Stimulated activated CD4-positive, alpha-beta T cell treated with anti-CD3 and anti-CD28 coated beads, Interleukin-12 subunit alpha, Interleukin-12 subunit beta, amount 100 ng/mL, for 24 hours (primary cell): ENCODE data around the gene UBE2L3.
"Not testable (repeated sequence)": the region's sequence is repeated elsewhere in the genome, so short reads cannot be mapped to it uniquely, and the experiment has no call there.

ENCODE experiments used
- DNase-seq, 2 experiments: peaks; one replicate each; pipeline ENCODE4 v3.0.0-alpha.2; 2020; ENCODE audit warnings: low read depth in 2 of 2

The UBE2L3 gene

GRCh38 chr22:21642584-21643448 is 75.3 kb downstream of the UBE2L3 start:
- DNase-seq, result peak in 1 of 2 experiments; percentile 64

GRCh38 chr22:21643533-21644357 is 76.2 kb downstream of the UBE2L3 start:
- no peak for DNase-seq

GRCh38 chr22:21645513-21645912 is 78.0 kb downstream of the UBE2L3 start:
- not testable (repeated sequence) for DNase-seq

- peak in 1 of 2 experiments; percentile 75 for DNase-seq
These were observed 79.4 kb downstream of the UBE2L3 start for GRCh38 chr22:21646608-21647590.

DNA sequence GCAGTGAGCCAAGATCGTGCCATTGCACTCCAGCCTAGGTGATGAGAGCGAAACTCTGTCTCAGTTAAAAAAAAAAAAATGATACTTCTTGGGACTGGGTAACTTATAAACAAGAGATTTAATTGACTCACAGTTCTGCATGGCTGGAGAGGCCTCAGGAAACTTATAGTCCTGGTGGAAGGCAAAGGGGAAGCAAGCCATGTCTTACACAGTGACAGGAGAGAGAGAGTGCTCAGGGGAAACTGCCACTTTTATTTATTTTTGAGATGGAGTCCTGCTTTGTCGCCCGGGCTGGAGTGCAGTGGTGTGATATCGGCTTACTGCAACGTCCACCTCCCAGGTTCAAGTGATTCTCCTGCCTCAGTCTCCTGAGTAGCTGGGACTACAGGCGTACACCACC is 82.8 kb downstream of the UBE2L3 start:
- DNase-seq, result no peak

GRCh38 chr22:21650823-21651520 is 83.5 kb downstream of the UBE2L3 start:
- DNase-seq, result no peak

DNA sequence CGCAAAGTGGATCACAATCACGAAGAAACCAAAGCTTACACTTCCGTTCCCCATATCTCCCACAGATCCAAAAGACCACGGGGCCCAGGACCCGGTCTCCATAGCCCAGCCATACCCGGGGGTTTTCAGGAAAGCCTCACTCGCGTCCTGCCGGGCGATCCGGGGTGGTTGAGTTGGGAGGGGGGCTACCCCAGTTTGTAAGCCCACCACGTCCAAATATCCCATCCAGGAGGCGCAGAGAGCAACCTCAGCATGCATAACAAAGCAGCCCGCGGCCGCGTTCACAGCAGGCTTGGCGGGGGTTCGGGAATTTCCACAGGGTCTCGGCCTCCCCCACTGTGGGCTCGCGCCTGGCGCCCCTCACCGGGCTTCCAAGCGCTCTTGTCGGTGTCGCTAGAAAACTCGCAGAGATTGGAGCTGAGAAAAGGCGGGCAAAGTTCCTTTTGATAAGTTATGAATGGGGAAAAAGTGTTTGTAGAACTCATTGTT is 84.1 kb downstream of the UBE2L3 start:
- no peak for DNase-seq

DNA sequence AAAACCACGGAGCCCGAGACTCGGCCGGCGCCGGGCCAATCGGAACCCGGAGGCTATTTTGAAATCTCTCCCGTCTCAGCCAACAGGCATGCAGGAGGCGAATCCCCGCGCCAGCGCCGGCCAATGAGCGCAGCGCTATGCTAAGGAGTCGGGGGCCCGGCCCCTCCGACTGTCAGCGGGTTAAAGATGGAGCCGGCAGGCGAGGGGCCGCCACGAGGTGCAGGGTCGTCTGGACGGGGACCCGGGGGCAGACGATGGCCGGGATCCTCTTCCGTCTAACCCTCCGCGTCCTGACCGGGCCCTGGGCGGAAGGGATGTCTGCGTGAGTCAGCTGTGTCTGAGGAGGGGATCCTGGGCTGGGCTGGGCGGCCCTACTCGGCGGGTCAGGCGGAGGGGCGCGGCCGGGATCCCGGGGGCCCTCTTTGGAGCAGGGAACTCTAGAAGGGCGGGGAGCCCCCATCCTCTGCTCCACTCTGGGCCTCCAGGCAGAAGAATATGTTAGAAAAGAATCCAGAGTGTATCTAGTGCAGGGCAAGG is 84.6 kb downstream of the UBE2L3 start:
- peak; percentile 76 to 86 for DNase-seq

- DNase-seq, result no peak
These were observed 85.3 kb downstream of the UBE2L3 start for GRCh38 chr22:21652547-21653545.

- no peak for DNase-seq
These were observed 89.5 kb downstream of the UBE2L3 start for GRCh38 chr22:21657020-21657359.

DNA sequence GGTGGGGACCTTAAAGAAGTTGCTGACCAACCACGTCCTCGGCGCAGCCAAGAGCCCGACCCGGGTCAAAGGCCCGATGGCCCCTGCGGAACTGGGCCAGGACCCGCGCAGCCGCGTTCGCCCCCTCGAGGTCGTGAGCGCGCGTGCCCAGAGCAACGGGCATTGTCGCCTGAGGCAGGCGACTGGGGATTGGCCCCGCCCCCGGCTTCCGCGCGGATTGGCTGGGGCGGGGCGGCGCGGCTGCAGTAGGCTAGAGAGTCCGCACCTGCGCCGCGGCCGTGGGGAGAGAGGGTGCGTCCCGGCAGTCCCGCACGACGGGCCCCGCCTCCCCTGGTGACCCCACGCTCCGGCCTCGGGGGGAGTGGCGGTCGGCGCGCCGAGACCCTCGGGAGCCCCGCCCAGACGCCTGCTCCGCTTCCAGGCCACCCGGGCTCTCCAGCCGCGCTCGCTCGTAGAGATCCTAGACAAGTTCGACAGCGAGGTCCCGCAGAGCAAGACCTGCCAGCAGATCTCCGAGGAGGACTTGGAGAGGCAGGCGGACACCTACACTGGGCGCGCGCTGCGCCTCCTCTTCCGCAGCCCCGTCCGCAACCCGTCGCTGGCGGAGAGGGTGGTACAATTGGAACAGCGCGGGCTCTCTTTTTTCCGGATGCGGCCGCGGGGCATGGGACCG is 90.0 kb downstream of the UBE2L3 start:
- peak; percentile 49 to 76 for DNase-seq

GRCh38 chr22:21659864-21660525 is 92.5 kb downstream of the UBE2L3 start:
- DNase-seq, result no peak

DNA sequence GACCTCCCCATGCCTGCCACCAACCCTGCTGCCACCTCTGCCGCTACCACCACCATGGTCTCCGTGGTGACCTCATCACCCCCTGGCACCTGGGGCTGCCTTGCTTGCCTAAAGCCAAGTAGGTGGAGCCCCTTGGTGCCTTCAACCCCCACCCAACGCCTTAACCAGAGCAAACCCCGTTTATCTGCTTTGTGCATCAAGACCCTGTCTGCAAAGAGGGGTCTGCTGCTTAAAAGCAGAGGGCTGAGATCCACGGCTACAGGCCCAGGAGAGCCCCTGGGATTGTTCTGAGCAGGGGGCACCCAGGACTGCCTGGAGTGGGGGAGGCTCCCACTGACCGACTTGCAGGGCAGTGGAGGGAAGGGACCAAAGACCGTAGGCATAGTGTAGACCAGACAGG is 93.4 kb downstream of the UBE2L3 start:
- DNase-seq, result no peak

DNA sequence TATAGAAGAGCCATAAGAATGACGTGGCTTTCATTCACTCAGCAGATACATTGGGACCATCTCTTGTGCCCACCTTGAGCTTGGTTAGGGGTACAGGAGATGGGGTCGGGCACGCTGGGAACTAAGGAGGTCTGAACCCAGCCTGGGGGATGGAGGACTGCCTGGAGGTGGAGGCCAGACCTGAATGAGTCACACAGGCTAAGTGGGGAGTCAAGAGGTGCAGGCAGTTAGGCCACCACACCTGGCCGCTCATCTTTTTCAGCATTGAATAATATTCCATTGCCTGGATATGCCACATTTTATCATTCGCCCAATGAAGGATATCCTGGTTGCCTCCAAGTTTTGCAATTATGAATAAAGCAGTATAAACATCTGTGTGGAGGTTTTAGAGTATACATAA is 94.5 kb downstream of the UBE2L3 start:
- DNase-seq, result no peak

- DNase-seq, result no peak
These were observed 96.2 kb downstream of the UBE2L3 start for GRCh38 chr22:21663738-21664137.

GRCh38 chr22:21665047-21665851 is 97.7 kb downstream of the UBE2L3 start:
- DNase-seq, result no peak

- no peak for DNase-seq
These were observed 99.3 kb downstream of the UBE2L3 start for GRCh38 chr22:21666786-21667185.
